ENCODE results near the gene UNC79.
A peak's percentile ranks its signal among the peaks of the same experiment; 100 is the strongest.

UNC79 gene

GRCh38 chr14:93544212-93544611 is 113.5 kb downstream of the UNC79 start:
- DNase-seq (ENCODE audit: extremely low read depth in 1 of 2, low read depth in 1 of 2): no peak

- DNase-seq (ENCODE audit: extremely low read depth in 1 of 2, low read depth in 1 of 2): no peak
Measured at GRCh38 chr14:93546642-93547041, 115.9 kb downstream of the UNC79 start.

GRCh38 chr14:93548102-93548843 is 117.5 kb downstream of the UNC79 start:
- DNase-seq (ENCODE audit: extremely low read depth in 1 of 2, low read depth in 1 of 2): no peak

- no peak for DNase-seq (ENCODE audit: extremely low read depth in 1 of 2, low read depth in 1 of 2)
Measured at GRCh38 chr14:93549595-93549994, 118.9 kb downstream of the UNC79 start.

GRCh38 chr14:93564918-93565317 is 134.2 kb downstream of the UNC79 start:
- DNase-seq (ENCODE audit: extremely low read depth in 1 of 2, low read depth in 1 of 2): no peak

GRCh38 chr14:93566065-93566693 is 135.4 kb downstream of the UNC79 start:
- no peak for DNase-seq (ENCODE audit: extremely low read depth in 1 of 2, low read depth in 1 of 2)

GRCh38 chr14:93571275-93571674 is 140.5 kb downstream of the UNC79 start:
- no peak for DNase-seq (ENCODE audit: extremely low read depth in 1 of 2, low read depth in 1 of 2)

GRCh38 chr14:93579178-93579577 is 148.4 kb downstream of the UNC79 start:
- no peak for DNase-seq (ENCODE audit: extremely low read depth in 1 of 2, low read depth in 1 of 2)

- no peak for DNase-seq (ENCODE audit: extremely low read depth in 1 of 2, low read depth in 1 of 2)
Measured at GRCh38 chr14:93582516-93582915, 151.8 kb downstream of the UNC79 start.

GRCh38 chr14:93587330-93587729 is 156.6 kb downstream of the UNC79 start:
- no peak for DNase-seq (ENCODE audit: extremely low read depth in 1 of 2, low read depth in 1 of 2)

GRCh38 chr14:93591506-93591905 is 160.8 kb downstream of the UNC79 start:
- DNase-seq (ENCODE audit: extremely low read depth in 1 of 2, low read depth in 1 of 2): no peak

- no peak for DNase-seq (ENCODE audit: extremely low read depth in 1 of 2, low read depth in 1 of 2)
Measured at GRCh38 chr14:93592786-93593185, 162.0 kb downstream of the UNC79 start.

GRCh38 chr14:93606091-93606490 is 175.4 kb downstream of the UNC79 start:
- no peak for DNase-seq (ENCODE audit: extremely low read depth in 1 of 2, low read depth in 1 of 2)

- DNase-seq (ENCODE audit: extremely low read depth in 1 of 2, low read depth in 1 of 2): no peak
Measured at GRCh38 chr14:93619176-93619793, 188.5 kb downstream of the UNC79 start.

GRCh38 chr14:93628048-93628447 is 197.3 kb downstream of the UNC79 start:
- DNase-seq (ENCODE audit: extremely low read depth in 1 of 2, low read depth in 1 of 2): no peak

GRCh38 chr14:93629643-93630042 is 198.9 kb downstream of the UNC79 start:
- no peak for DNase-seq (ENCODE audit: extremely low read depth in 1 of 2, low read depth in 1 of 2)

GRCh38 chr14:93638790-93639189 is 208.1 kb downstream of the UNC79 start:
- DNase-seq (ENCODE audit: extremely low read depth in 1 of 2, low read depth in 1 of 2): no peak

GRCh38 chr14:93643127-93643526 is 212.4 kb downstream of the UNC79 start:
- DNase-seq (ENCODE audit: extremely low read depth in 1 of 2, low read depth in 1 of 2): no peak

GRCh38 chr14:93643676-93644075 is 212.9 kb downstream of the UNC79 start:
- no peak for DNase-seq (ENCODE audit: extremely low read depth in 1 of 2, low read depth in 1 of 2)

GRCh38 chr14:93645200-93645599 is 214.5 kb downstream of the UNC79 start:
- no peak for DNase-seq (ENCODE audit: extremely low read depth in 1 of 2, low read depth in 1 of 2)

GRCh38 chr14:93648440-93649168 is 217.9 kb downstream of the UNC79 start:
- DNase-seq (ENCODE audit: extremely low read depth in 1 of 2, low read depth in 1 of 2): peak in 1 of 2 donors; percentile 37
